ENCODE results near the gene CP.
A peak's percentile ranks its signal among the peaks of the same experiment; 100 is the strongest.
"Not testable (repeated sequence)": the region's sequence is repeated elsewhere in the genome, so short reads cannot be mapped to it uniquely, and the experiment has no call there.

CP gene

GRCh38 chr3:149221783-149222517 lies at the start of gene CP:
TSS of gene CP (minus strand) at chr3:149221829. CDS start at chr3:149221792, 37 bp downstream.
- DNase-seq (ENCODE audit: low spot score) = no peak

DNA sequence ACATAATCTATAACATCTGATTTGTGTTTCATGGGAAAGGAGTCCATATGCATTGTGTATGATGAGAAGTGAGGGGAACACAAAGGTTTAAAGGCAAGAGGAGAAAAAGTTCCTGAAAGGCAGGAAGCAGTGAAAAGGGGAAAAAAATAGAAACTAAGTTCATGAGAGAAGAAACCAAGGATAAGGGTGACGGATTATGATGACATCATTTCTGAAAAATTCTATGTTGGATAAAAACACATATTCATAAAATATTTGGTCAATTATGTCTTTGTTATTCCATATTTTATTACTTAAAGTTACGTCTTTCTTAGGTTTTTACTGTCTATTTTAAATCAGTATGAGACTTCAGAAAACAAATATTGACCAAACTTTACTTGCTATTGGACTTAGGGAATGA lies 48.6 kb upstream of the CP start:
- peak; percentile 24 for DNase-seq (ENCODE audit: low spot score)

GRCh38 chr3:149269687-149270086 lies 48.1 kb upstream of the CP start:
- DNase-seq (ENCODE audit: low spot score) = no peak

DNA sequence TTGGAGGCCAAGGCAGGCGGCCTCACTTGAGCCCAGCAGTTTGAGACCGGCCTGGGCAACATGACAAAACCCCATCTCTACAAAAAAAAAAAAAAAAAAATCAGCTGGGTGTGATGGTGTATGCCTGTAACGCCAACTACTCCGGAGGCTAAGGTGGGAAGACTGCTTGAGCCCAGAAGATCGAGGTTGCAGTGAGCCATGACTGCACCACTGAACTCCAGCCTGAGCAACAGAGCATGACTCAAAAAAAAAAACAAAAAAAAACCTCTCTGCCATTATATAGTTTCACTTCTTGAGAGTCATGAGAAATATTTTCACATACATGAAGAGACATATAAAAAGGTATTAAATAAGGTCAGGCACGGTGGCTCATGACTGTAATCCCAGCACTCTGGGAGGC lies 45.9 kb upstream of the CP start:
- no peak for DNase-seq (ENCODE audit: low spot score)

DNA sequence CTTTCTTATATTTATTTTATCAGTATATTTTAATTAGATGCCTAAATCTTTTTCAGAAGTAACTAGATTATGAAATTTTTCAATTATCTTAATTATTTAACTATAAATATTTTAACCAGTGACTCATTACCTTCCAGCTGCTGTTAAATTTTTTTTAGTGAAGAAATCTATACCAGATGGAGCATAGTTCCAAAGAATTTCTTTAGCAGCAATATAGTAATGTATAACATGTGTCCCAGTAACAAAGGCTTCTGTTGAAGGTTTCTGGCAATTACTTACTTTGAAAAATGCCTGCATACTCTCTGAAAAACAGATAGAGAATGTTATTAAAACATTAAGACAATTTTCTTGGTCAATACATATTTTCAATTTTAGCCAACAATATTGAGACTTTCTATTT lies 45.1 kb upstream of the CP start:
- peak; percentile 37 for DNase-seq (ENCODE audit: low spot score)

DNA sequence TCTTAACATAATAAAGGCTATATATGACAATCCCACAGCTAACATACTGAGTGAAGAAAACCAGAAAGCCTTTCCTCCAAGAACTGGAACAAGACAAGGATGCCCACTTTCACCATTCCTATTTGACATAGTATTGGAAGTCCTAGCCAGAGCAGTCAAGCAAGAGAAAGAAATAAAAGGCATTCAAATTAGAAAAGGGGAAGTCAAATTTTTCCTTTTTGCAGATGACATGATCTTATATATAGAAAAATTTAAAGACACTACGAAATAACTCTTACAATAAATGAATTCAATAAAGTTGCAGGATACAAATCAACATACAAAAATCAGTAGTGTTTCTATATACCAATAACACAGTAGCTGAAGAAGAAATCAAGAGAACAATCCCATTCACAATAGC lies 42.2 kb upstream of the CP start:
- no peak for DNase-seq (ENCODE audit: low spot score)

GRCh38 chr3:149258714-149259113 lies 37.1 kb upstream of the CP start:
- DNase-seq (ENCODE audit: low spot score) = no peak

- DNase-seq (ENCODE audit: low spot score) = no peak
Measured at GRCh38 chr3:149258298-149258697, 36.7 kb upstream of the CP start.

GRCh38 chr3:149252272-149252671 lies 30.6 kb upstream of the CP start:
- DNase-seq (ENCODE audit: low spot score) = no peak

DNA sequence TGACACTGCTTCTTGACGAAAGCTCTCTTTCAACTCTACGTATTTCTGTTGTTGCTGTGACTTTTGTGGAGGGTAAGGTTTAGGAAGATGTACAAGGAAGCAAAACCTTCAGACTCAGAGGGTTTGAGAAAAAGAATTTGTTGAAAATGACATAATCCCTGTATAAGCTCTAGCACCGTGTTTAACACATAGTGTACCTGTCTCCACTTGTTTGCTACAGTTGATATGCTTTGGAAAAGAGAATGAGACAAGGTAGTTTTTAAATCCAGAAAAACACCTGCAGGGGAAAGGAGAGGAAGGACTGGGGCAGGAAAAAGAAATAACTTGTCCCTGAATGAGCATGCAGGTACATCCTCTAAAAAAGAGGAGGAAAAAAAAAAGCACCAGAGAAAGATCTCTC lies 29.6 kb upstream of the CP start:
- no peak for DNase-seq (ENCODE audit: low spot score)

DNA sequence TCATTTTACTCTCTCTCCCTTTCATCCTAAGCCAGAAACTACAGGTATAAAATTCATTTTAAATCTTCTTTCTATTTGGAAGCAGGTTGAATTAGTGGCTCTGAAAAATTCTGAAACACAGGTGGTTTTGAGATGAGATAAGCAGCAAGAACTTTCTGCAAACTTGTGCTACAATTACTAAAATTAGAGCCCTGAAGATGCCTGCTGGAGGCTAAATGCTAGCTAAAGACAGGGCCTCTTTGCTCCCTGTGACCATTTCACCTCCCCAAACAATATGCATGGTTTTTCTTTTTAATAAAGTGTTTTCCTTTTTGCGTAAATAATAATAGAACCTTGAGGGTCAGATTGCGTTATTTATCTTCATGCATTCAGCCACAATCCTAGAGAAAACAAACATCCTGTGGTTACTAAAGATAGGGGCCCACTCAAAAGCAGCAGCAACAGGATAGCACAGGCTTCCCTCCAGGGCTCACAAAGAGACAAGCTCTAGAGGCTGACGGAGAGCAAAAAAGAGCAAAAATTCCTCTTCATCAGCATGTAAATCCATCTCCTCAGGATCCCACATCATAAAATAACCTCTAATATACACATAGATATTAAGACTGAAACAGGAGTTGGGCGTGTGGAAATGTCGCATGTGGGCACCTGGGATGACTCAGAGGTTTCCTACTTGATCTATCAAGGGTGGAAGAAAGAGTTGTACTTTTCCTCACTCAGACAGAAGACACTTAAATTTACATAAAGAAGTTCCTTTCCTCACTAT lies 26.5 kb upstream of the CP start:
- DNase-seq (ENCODE audit: low spot score) = no peak

DNA sequence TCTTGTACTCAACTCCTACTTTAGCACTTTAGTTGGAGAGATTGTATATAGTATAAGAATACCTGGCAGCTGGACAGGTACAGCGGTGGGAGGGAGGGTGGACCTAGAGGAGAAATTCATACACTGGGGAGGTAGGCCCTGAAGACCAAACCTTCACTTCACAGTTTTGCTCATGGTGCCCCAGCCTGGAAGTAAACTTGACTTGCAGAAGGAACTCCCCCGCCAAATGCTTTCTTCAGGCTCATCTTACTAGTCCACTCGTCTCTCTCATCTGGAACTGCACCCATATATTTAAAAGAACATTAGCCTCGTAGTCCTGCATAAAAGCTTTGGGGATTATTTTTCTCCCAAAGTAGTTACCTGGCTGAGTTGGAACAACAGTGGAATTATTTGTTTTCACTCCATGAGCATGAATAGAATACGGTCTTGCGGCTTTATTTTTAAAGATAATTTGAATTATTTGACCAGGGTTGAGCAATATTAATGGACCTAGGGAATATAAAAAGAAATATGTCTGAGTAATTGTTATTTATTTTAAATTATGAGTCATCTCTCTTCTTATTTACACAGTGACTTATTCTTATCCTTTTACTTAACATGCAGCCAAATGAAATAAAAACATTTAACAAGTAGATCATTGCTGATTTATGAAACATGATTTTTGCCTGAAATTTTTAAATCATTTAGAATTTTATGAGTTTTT lies 25.5 kb upstream of the CP start:
- peak; percentile 14 for DNase-seq (ENCODE audit: low spot score)

GRCh38 chr3:149245738-149246451 lies 24.3 kb upstream of the CP start:
- peak; percentile 66 for DNase-seq (ENCODE audit: low spot score)

DNA sequence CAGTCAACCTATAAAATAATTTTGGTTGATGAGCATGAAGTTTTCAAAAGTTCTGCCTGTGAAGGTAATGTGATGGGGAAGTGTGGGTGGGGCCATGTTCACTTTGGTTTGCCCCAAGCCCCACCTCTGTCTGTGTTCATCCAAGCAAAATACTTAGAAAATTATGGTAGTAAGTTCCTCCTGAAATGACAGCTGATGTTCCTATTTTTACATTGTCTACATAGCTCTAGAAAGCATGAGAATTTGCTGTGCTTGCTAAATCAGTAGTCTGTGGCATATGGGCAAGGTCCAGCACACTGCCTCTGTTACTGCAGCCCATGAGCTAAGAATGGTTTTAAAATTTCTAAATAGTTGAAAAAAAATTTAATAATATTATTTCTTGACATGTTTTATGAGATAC lies 21.9 kb upstream of the CP start:
- DNase-seq (ENCODE audit: low spot score) = no peak

DNA sequence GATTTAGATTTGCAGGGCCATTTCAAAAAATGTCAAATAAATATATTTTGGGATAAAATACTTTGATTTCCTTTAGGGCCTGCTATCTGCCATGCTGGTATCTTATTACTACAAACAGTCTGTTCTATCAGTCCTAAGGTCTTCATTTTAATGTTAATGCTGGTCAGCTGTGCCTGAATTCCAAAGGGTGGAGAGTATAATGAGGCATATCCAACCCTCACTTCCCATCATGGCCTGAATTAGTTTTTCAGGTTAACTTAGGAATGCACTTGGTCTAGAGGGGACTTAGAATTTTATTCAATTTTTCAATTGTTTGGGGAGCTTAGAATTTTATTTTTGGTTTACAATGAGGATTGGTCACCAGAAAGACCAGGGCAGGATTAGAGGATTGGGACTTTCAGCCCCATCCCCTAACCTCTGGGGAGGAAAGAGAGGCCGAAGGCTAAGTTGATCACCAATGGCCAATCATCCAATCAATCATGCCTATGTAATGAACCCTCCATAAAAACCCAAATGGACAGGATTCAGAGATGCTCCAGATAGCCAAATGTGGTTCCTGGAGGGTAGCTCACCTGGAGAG lies 17.8 kb upstream of the CP start:
- DNase-seq (ENCODE audit: low spot score) = no peak

GRCh38 chr3:149238268-149238667 lies 16.6 kb upstream of the CP start:
- DNase-seq (ENCODE audit: low spot score) = not testable (repeated sequence)

DNA sequence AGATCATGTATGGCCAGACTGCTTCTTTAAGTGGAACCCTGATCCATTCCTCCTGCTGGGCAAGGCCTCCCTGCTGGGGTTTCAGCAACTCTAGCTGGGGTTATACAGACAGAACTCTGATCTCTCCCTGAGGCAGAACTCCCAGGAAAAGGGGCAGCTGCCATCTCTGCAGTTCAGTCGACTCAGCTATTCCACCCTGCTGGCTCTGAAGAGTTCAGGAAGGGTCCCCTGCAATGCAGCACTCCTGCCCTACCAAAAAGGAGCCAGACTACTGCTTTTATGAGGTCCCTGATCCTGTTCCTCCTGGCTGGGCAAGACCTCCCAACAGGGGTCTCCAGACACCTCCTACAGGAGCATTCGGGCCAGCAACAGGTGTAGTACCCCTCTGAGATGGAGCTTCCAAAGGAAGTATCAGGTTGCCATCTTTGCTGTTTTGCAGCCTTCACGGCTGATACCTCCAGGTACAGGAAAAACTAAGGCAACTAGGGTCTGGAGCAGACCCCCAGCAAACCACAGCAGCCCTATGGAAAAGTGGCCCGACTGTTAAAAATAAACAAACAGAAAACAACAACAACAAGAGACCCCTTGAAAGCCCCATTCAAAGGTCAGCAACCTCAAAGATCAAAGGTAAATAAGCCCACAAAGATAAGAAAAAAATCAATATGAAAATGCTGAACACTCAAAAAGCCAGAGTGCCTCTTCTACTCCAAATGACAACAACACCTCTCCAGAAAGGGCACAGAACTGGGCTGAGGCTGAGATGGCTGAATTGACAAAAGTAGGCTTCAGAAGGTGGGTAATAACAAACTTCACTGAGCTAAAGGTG lies 14.2 kb upstream of the CP start:
- DNase-seq (ENCODE audit: low spot score) = no peak

DNA sequence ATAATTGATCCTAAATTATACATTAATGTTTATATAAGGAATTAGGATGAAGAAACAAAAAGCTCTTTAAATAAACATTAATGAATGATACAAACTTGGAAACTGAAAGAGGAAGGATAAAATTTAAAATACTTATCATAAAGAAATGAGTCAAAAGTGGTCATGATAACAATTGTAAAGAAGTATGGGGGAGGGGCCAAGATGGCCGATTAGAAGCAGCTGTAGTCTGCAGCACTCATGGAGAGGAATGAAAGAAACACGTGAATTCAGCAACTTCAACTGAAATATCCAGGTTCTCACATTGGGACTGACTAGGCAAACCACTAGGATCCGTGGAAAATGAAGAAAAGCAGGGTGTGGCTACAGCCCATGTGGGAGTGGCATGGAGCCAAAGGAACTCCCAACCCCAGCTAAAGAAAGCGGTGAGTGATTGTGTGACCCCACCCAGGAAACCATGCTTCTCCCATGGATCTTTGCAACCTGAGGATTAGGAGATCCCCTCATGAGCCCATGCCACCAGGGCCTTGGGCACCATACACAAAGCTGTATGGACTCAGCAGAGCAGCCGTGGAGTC lies 13.1 kb upstream of the CP start:
- no peak for DNase-seq (ENCODE audit: low spot score)

DNA sequence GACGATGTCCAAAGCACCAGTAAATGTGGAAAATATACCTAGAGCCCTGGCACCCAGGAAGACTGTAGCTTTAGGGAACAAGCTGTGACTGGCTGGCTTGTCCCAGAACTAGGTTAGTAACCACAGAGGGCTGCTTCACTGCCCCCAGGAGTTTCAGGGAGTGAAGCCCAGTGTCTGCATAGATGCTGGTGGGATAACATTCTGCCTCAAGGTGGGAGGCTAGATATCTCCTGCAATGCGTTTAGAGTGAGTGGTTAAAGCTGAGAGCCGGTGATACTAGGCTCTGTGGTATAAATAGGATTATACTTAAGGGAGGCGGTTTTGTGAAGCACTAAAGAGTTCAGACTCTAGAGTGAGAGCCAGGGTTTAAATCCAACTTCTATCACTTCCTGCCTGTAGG lies 11.7 kb upstream of the CP start:
- no peak for DNase-seq (ENCODE audit: low spot score)

DNA sequence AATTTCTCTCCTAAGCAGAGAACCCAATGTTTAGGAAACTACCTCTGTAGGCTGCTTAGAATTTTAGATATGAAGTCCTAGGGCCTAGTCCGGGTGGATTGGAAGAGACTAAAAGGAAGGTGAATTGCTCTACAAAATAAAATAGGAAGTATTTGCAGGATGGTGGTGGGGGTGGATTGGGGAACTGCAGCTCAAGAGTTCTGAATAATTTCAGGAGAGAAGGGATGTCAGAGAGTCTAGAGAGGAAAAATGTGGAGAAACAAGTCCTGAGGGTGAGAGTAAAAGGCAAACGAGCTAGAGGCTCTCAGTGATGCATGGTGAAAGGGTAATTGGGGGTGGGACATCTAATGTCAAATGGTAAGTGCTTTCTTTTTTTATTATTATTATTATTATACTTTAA lies 10.2 kb upstream of the CP start:
- no peak for DNase-seq (ENCODE audit: low spot score)
